Measurements from ENCODE around the gene NALF2. TPM values are rescaled to one million over a fixed set of nuclear protein-coding genes. Genes with fewer than 3 reads are reported as not detected.

NALF2 gene
- total and polyA plus RNA-seq, 5 experiments from 2014 or later: not detected

GRCh38 chrX:69505772-69506616 is 1.9 kb downstream of the NALF2 start:
- ATAC-seq (no peak), DNase-seq (no peak)
- POLR2A ChIA-PET: no interaction called here
- Mint-ChIP-seq H3K9me3 (no peaks in the 10 kb centered on the region), H3K27me3 (peaks cover 4 to 33% (median 16%) of the 10 kb centered on the region in 5 donors), H3K36me3 (no peaks in the 10 kb centered on the region), H3K27ac (no peak overlapping the region), H3K4me3 (peak overlapping the region in 9 of 10 donors; percentile 20 to 72 (median 60)), H3K4me1 (peaks cover 0 to 5% (median 2%) of the 10 kb centered on the region in 4 donors)

GRCh38 chrX:69506617-69507499 is 2.7 kb downstream of the NALF2 start:
- peaks cover 4 to 41% (median 20%) of the 10 kb centered on the region in 5 donors for H3K27me3 Mint-ChIP-seq
- DNase-seq: no peak
- H3K4me3 Mint-ChIP-seq: peak overlapping the region in 1 of 10 donors; percentile 52

DNA sequence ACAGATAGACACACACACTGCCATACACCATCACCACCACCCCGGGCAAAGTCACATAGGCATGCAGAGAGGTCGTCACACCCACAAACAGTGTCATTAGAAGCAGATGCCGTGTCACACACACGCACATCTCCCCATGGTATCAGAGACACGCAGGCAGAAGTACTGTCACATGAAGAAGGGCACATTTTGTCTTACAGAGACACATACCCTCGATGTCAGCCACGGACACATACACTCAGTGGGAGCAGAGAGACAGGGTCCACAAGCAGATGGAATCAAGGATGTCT is 3.3 kb downstream of the NALF2 start:
- H3K36me3 Mint-ChIP-seq: no peaks in the 10 kb centered on the region
- no peaks in the 10 kb centered on the region for H3K9me3 Mint-ChIP-seq
- ATAC-seq (no peak), DNase-seq (no peak)
- peak overlapping the region in 1 of 10 donors; percentile 52 for H3K4me3 Mint-ChIP-seq
- POLR2A ChIA-PET: no interaction called here
- peaks cover 0 to 5% (median 2%) of the 10 kb centered on the region in 4 donors for H3K4me1 Mint-ChIP-seq
- H3K27me3 Mint-ChIP-seq: peaks cover 4 to 41% (median 20%) of the 10 kb centered on the region in 5 donors
- H3K27ac Mint-ChIP-seq: no peak overlapping the region

More at GRCh38 chrX:69506617-69507499, 2.7 kb downstream of the NALF2 start:
- POLR2A ChIA-PET: no interaction called here
- Mint-ChIP-seq H3K27ac (no peak overlapping the region), H3K4me1 (peaks cover 0 to 5% (median 2%) of the 10 kb centered on the region in 4 donors), H3K9me3 (no peaks in the 10 kb centered on the region), H3K36me3 (no peaks in the 10 kb centered on the region)
- ATAC-seq: no peak

GRCh38 chrX:69508610-69509009 is 4.5 kb downstream of the NALF2 start:
- Mint-ChIP-seq H3K9me3 (no peaks in the 10 kb centered on the region), H3K4me1 (peaks cover 0 to 3% (median 2%) of the 10 kb centered on the region in 4 donors), H3K4me3 (no peak overlapping the region), H3K27ac (peak overlapping the region in 1 of 10 donors; percentile 49), H3K36me3 (no peaks in the 10 kb centered on the region), H3K27me3 (peaks cover 4 to 41% (median 20%) of the 10 kb centered on the region in 5 donors)
- ATAC-seq (no peak), DNase-seq (no peak)
- POLR2A ChIA-PET: no interaction called here

DNA sequence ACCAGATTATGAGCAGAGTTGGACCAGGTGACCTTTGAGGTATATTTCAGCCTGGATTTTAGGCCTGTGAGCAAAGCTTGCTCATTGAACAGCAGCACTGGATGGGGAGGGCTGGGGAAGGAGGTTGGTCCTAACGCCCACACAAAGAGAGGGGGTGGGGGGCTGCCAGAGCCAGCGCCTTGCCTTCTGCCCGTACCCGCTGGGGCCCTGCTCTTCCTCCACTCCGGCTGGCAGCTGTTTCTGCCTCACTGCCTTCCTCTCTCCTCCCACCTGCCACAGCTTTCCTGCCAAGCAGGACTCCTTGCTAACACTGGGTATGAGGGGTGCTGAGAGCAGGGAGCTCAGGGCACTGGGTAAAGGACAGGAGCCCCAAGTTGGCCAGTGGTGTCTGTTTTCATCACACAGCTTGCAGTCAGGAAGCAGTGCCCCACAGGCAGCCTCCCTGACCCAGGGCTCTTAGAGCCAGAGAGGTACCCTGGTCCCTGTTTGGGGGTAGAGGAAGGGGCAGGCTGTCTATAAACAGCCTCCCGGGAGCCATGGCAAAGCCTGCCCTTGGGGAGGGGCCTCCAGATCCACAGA is 6.1 kb downstream of the NALF2 start:
- Mint-ChIP-seq H3K4me3 (no peak overlapping the region), H3K36me3 (no peaks in the 10 kb centered on the region), H3K9me3 (no peaks in the 10 kb centered on the region), H3K27me3 (peaks cover 4 to 41% (median 20%) of the 10 kb centered on the region in 5 donors), H3K27ac (no peak overlapping the region), H3K4me1 (peaks cover 0 to 3% (median 2%) of the 10 kb centered on the region in 4 donors)
- ATAC-seq (no peak), DNase-seq (no peak)
- POLR2A ChIA-PET: no interaction called here

- DNase-seq (no peak), ATAC-seq (no peak)
- no peaks in the 10 kb centered on the region for H3K9me3 Mint-ChIP-seq
- no peaks in the 10 kb centered on the region for H3K4me1 Mint-ChIP-seq
- no peaks in the 10 kb centered on the region for H3K36me3 Mint-ChIP-seq
- POLR2A ChIA-PET: no interaction called here
- peaks cover 4 to 41% (median 17%) of the 10 kb centered on the region in 5 donors for H3K27me3 Mint-ChIP-seq
- no peak overlapping the region for H3K27ac Mint-ChIP-seq
- no peak overlapping the region for H3K4me3 Mint-ChIP-seq
These were observed 6.9 kb downstream of the NALF2 start for GRCh38 chrX:69510914-69511513.

DNA sequence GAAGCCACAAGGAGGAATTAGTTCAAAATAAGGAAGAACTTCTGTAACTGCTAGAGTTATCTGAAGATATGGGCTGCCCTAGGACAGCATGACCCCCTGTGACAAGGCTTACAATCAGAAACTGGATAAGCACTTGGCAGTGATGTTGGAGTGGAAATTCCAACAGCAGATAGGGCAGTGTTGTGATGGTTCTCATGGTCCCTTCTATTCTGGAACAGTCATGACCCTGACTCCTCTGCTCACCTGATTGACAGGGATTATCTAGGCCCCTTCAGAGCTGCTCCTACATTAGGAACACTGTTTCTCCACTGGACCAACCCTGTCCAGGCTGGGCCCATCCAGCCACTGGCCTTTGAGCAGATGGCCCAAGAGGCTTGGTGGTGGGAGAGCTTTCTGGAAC is 17.9 kb downstream of the NALF2 start:
- no peak for ATAC-seq
- H3K27me3 Mint-ChIP-seq: peaks cover 5 to 31% (median 10%) of the 10 kb centered on the region in 5 donors
- POLR2A ChIA-PET: no interaction called here
- no peak overlapping the region for H3K27ac Mint-ChIP-seq
- H3K36me3 Mint-ChIP-seq: no peaks in the 10 kb centered on the region
- no peak for DNase-seq
- H3K9me3 Mint-ChIP-seq: no peaks in the 10 kb centered on the region
- H3K4me3 Mint-ChIP-seq: no peak overlapping the region
- H3K4me1 Mint-ChIP-seq: peaks cover 0 to 3% (median 0%) of the 10 kb centered on the region in 4 donors

GRCh38 chrX:69523314-69523713 is 19.2 kb downstream of the NALF2 start:
- ATAC-seq: no peak
- no peak overlapping the region for H3K27ac Mint-ChIP-seq

GRCh38 chrX:69524781-69525363 is 20.7 kb downstream of the NALF2 start:
- Mint-ChIP-seq H3K4me1 (peaks cover 0 to 3% (median 0%) of the 10 kb centered on the region in 4 donors), H3K36me3 (no peaks in the 10 kb centered on the region), H3K9me3 (no peaks in the 10 kb centered on the region), H3K27me3 (peaks cover 5 to 33% (median 10%) of the 10 kb centered on the region in 5 donors), H3K27ac (peak overlapping the region in 1 of 10 donors; percentile 40), H3K4me3 (no peak overlapping the region)
- DNase-seq (no peak), ATAC-seq (no peak)
- POLR2A ChIA-PET: no interaction called here

More at GRCh38 chrX:69523314-69523713, 19.2 kb downstream of the NALF2 start:
- no peaks in the 10 kb centered on the region for H3K9me3 Mint-ChIP-seq
- H3K4me3 Mint-ChIP-seq: no peak overlapping the region
- POLR2A ChIA-PET: no interaction called here
- H3K36me3 Mint-ChIP-seq: no peaks in the 10 kb centered on the region
- peaks cover 0 to 3% (median 0%) of the 10 kb centered on the region in 4 donors for H3K4me1 Mint-ChIP-seq
- no peak for DNase-seq
- peaks cover 3 to 33% (median 10%) of the 10 kb centered on the region in 5 donors for H3K27me3 Mint-ChIP-seq

DNA sequence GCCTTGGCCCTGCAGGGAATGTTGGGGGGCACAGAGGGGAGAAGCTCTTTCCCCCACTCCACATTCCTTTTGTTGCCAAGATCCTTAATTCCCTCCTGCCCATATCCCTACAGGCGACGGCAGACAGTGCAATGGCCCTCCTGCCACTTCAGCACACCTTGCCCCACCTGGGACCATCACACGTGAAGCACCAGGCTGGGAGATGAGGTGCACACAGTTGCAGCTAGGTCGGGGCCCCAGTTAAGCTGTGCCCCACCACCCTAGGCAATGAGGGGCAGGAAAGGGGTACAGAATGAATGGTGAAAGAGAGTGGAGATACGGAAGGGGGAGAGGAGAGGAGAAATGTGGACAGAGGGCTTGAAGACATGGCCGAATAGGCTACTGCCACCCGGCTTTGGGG is 26.2 kb downstream of the NALF2 start:
- Mint-ChIP-seq H3K9me3 (peaks cover 0 to 3% (median 0%) of the 10 kb centered on the region in 9 donors), H3K4me3 (no peak overlapping the region), H3K36me3 (no peaks in the 10 kb centered on the region), H3K27ac (no peak overlapping the region), H3K4me1 (peaks cover 0 to 2% (median 0%) of the 10 kb centered on the region in 4 donors), H3K27me3 (peaks cover 1 to 17% (median 10%) of the 10 kb centered on the region in 5 donors)
- POLR2A ChIA-PET: no interaction called here
- ATAC-seq (no peak), DNase-seq (no peak)

DNA sequence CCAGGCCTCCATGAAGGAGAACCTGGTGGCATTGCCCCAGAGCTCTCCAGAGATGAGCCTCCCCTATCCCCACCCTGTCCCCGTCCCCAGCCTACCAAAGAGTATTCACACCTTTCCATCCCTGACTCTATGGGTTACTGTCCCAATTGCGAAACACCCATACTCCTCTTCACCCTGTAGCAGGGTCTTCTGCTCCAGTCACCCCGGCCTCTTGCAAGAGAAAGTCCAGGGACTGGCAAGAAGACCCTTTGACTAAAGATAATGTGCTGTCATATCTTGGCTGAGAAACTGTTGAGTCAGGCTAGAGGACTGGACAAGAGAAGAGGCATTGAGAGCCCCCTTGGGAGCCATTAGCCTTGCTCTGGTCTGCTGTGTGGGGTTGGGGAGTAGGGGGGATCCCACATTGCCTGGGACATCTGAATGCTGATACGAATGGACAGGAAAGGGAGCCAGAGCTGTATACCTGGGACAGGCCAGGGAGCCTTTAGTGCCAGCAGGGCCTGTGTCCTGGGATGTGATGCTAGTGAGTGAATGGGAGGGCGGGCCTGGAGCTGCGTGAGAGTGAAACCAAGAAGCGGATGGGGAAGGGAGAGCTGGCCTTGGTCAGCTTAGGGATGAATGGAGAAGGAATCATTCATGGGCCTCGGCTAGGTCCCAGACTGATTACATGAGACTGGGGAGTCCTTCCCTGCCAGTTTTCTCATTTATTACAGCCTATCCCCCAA is 27.1 kb downstream of the NALF2 start:
- ATAC-seq (no peak), DNase-seq (no peak)
- Mint-ChIP-seq H3K36me3 (no peaks in the 10 kb centered on the region), H3K9me3 (peaks cover 0 to 3% (median 0%) of the 10 kb centered on the region in 9 donors), H3K27ac (no peak overlapping the region), H3K27me3 (peaks cover 1 to 11% (median 8%) of the 10 kb centered on the region in 5 donors), H3K4me3 (no peak overlapping the region), H3K4me1 (peaks cover 0 to under 1% (median 0%) of the 10 kb centered on the region in 4 donors)
- POLR2A ChIA-PET: no interaction called here
